ENCODE measurements around the gene GLIS1.

Gene GLIS1

GRCh38 chr1:53662169-53662568, 76.8 kb downstream of the GLIS1 start:
- no peak for TF ChIP-seq MAX (IDR thresholded peaks at IDR 0.05; ENCODE audit: low read depth, low read length)
- peak; percentile 11 for TF ChIP-seq CTCF (IDR thresholded peaks at IDR 0.05; ENCODE audit: low read depth, low read length)
- no peak for DNase-seq (ENCODE audit: low read depth)
- no peak overlapping the region for H3K4me3 ChIP-seq (ENCODE audit: low read depth, low read length)

GRCh38 chr1:53661496-53661895, 77.5 kb downstream of the GLIS1 start:
- TF ChIP-seq MAX (IDR thresholded peaks at IDR 0.05; ENCODE audit: low read depth, low read length), result no peak
- no peak for TF ChIP-seq POLR2A (IDR thresholded peaks at IDR 0.05; ENCODE audit: extremely low read depth, insufficient read length)
- TF ChIP-seq MYC (IDR thresholded peaks at IDR 0.05; ENCODE audit: low read depth, low read length), result no peak
- no peak for TF ChIP-seq CTCF (IDR thresholded peaks at IDR 0.05; ENCODE audit: low read depth, low read length)
- no peak overlapping the region for H3K4me3 ChIP-seq (ENCODE audit: low read depth, low read length)

GRCh38 chr1:53660666-53661065, 78.3 kb downstream of the GLIS1 start:
- no peak for TF ChIP-seq POLR2A (IDR thresholded peaks at IDR 0.05; ENCODE audit: extremely low read depth, insufficient read length)
- TF ChIP-seq MAX (IDR thresholded peaks at IDR 0.05; ENCODE audit: low read depth, low read length), result no peak
- no peak for TF ChIP-seq CTCF (IDR thresholded peaks at IDR 0.05; ENCODE audit: low read depth, low read length)
- no peak for DNase-seq (ENCODE audit: low read depth)
- H3K4me3 ChIP-seq (ENCODE audit: low read depth, low read length), result no peak overlapping the region

More at GRCh38 chr1:53661496-53661895, 77.5 kb downstream of the GLIS1 start:
- no peak for DNase-seq (ENCODE audit: low read depth)

- H3K4me3 ChIP-seq (ENCODE audit: low read depth, low read length), result no peak overlapping the region
- no peak for DNase-seq (ENCODE audit: low read depth)
- no peak for TF ChIP-seq POLR2A (IDR thresholded peaks at IDR 0.05; ENCODE audit: extremely low read depth, insufficient read length)
- TF ChIP-seq MAX (IDR thresholded peaks at IDR 0.05; ENCODE audit: low read depth, low read length), result no peak
- TF ChIP-seq MYC (IDR thresholded peaks at IDR 0.05; ENCODE audit: low read depth, low read length), result no peak
- no peak for TF ChIP-seq CTCF (IDR thresholded peaks at IDR 0.05; ENCODE audit: low read depth, low read length)
Measured at GRCh38 chr1:53659436-53659835, 79.5 kb downstream of the GLIS1 start.

GRCh38 chr1:53658489-53659230, 80.3 kb downstream of the GLIS1 start:
- DNase-seq (ENCODE audit: low read depth), result no peak
- no peak overlapping the region for H3K4me3 ChIP-seq (ENCODE audit: low read depth, low read length)
- TF ChIP-seq MYC (IDR thresholded peaks at IDR 0.05; ENCODE audit: low read depth, low read length), result no peak
- TF ChIP-seq CTCF (IDR thresholded peaks at IDR 0.05; ENCODE audit: low read depth, low read length), result no peak
- TF ChIP-seq POLR2A (IDR thresholded peaks at IDR 0.05; ENCODE audit: extremely low read depth, insufficient read length), result no peak
- no peak for TF ChIP-seq MAX (IDR thresholded peaks at IDR 0.05; ENCODE audit: low read depth, low read length)

Measured in NB4 (cell line).